HEK293T (cell line): ENCODE data around the gene COL9A3.

ENCODE experiments used
- CTCF ChIA-PET: fragments of 350-600 bp; formaldehyde crosslinking; extraction: SDS; loops from one replicate; lab custom pipeline; 2021; ENCODE audit warnings: antibody characterized with exemption, inconsistent platforms; lab: Yijun Ruan, JAX
- POLR2A ChIA-PET: fragments of 350-600 bp; formaldehyde crosslinking; extraction: SDS; loops from one replicate; lab custom pipeline; 2020; ENCODE audit warnings: antibody characterized with exemption, inconsistent platforms; lab: Yijun Ruan, JAX
- DNase-seq: peaks from one replicate; pipeline ENCODE4 v3.0.0; 2012; ENCODE audit warnings: mixed read lengths; ENCODE audit errors: extremely low spot score
- ARNT ChIP-seq: fragments of 450-650 bp; IDR thresholded peaks from 2 replicates; pipeline ENCODE4 v1.6.1; 2017; ENCODE audit warnings: mild to moderate bottlenecking
- BHLHE40 ChIP-seq: fragments of 450-650 bp; IDR thresholded peaks from 2 replicates; pipeline ENCODE4 v1.6.1; 2016; ENCODE audit warnings: mild to moderate bottlenecking, moderate library complexity, borderline replicate concordance
- CTBP1 ChIP-seq: fragments of 450-650 bp; IDR thresholded peaks from 2 replicates; pipeline ENCODE4 v1.6.1; 2016; ENCODE audit warnings: borderline replicate concordance
- ELF4 ChIP-seq: fragments of 450-650 bp; IDR thresholded peaks from 2 replicates; pipeline ENCODE4 v1.6.1; 2017; ENCODE audit warnings: antibody characterized with exemption
- FOXA1 ChIP-seq: fragments of 450-650 bp; IDR thresholded peaks from 2 replicates; pipeline ENCODE4 v1.6.1; 2016; ENCODE audit warnings: mild to moderate bottlenecking
- FOXK2 ChIP-seq: fragments of 450-650 bp; IDR thresholded peaks from 2 replicates; pipeline ENCODE4 v1.6.1; 2016; ENCODE audit warnings: mild to moderate bottlenecking
- FOXM1 ChIP-seq: fragments of 450-650 bp; IDR thresholded peaks from 2 replicates; pipeline ENCODE4 v1.6.1; 2017; ENCODE audit warnings: mild to moderate bottlenecking, borderline replicate concordance
- HDGF ChIP-seq: fragments of 450-650 bp; IDR thresholded peaks from 2 replicates; pipeline ENCODE4 v1.6.1; 2017; ENCODE audit warnings: antibody characterized with exemption, borderline replicate concordance
- L3MBTL2 ChIP-seq: fragments of 450-650 bp; conservative IDR thresholded peaks from 2 replicates; pipeline ENCODE4 v1.6.1; 2016; ENCODE audit warnings: mild to moderate bottlenecking
- LEF1 ChIP-seq: fragments of 450-650 bp; IDR thresholded peaks from 2 replicates; pipeline ENCODE4 v1.6.1; 2017; ENCODE audit warnings: mild to moderate bottlenecking, borderline replicate concordance
- NFRKB ChIP-seq: fragments of 450-650 bp; IDR thresholded peaks from 2 replicates; pipeline ENCODE4 v1.6.1; 2016; ENCODE audit warnings: mild to moderate bottlenecking, moderate library complexity
- SP1 ChIP-seq: fragments of 450-650 bp; IDR thresholded peaks from 2 replicates; pipeline ENCODE4 v1.6.1; 2017
- SUZ12 ChIP-seq: fragments of 450-650 bp; IDR thresholded peaks from 2 replicates; pipeline ENCODE4 v1.6.1; 2016; ENCODE audit warnings: mild to moderate bottlenecking
- TARDBP ChIP-seq: fragments of 450-650 bp; IDR thresholded peaks from 2 replicates; pipeline ENCODE4 v1.6.1; 2016
- ZNF384 ChIP-seq: fragments of 450-650 bp; IDR thresholded peaks from 2 replicates; pipeline ENCODE4 v1.6.1; 2016
- TF ChIP-seq, protein P1 (sequence below): fragments of 450-650 bp; IDR thresholded peaks from 2 replicates; pipeline ENCODE4 v1.6.1; 2016

COL9A3 gene

DNA sequence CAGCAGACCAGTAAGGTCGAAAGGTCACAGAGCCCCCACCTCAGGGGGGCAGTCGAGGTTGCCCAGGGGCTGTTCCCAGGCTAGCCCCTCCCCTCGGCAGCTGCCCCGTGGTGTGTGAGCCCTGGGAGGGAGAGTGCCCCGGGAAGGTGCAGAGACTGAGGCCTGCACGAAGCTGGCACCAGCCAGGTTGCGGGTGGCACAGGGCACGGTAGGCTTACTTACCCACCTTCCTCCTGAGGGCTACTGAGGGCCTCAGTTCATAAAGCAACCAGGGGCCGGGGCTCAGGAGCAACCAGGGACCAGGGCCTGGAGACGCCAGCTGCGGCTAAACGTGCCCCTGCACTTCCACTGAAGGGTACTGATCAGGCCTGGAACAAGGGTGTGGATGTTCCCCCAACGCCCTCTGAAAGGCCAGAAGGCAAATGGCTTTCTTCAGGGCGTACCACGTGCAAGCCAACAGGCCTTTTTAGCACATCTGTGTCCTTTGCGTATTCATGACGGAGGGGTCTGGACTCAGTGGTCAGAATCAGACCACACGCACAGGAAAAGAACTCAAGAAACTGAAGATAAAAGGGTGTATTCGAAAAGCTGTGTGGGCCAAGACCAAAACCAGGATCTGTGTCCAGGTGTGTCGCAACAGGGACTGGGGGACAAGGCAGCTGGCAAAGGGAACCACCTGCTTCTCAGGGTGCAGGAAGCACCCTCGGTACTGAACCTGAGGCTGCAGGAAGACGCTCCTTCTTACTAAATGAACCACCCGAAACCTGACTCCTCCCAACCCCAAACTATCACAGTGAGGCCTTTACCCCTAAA is 69.3 kb downstream of the COL9A3 start:
- ChIA-PET CTCF (no interaction called here), POLR2A (no interaction called here)
- no peak for DNase-seq
- no peak for TF ChIP-seq FOXA1
- no peak for TF ChIP-seq L3MBTL2
- no peak for TF ChIP-seq SP1
- no peak for TF ChIP-seq BHLHE40
- TF ChIP-seq, protein P1, sequence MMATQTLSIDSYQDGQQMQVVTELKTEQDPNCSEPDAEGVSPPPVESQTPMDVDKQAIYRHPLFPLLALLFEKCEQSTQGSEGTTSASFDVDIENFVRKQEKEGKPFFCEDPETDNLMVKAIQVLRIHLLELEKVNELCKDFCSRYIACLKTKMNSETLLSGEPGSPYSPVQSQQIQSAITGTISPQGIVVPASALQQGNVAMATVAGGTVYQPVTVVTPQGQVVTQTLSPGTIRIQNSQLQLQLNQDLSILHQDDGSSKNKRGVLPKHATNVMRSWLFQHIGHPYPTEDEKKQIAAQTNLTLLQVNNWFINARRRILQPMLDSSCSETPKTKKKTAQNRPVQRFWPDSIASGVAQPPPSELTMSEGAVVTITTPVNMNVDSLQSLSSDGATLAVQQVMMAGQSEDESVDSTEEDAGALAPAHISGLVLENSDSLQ: no peak
- no peak for TF ChIP-seq ARNT
- no peak for TF ChIP-seq FOXM1
- TF ChIP-seq HDGF: no peak
- TF ChIP-seq TARDBP: no peak
- TF ChIP-seq CTBP1: no peak
- no peak for TF ChIP-seq ELF4
- TF ChIP-seq ZNF384: no peak
- TF ChIP-seq SUZ12: no peak
- no peak for TF ChIP-seq FOXK2
- TF ChIP-seq NFRKB: no peak
- no peak for TF ChIP-seq LEF1

DNA sequence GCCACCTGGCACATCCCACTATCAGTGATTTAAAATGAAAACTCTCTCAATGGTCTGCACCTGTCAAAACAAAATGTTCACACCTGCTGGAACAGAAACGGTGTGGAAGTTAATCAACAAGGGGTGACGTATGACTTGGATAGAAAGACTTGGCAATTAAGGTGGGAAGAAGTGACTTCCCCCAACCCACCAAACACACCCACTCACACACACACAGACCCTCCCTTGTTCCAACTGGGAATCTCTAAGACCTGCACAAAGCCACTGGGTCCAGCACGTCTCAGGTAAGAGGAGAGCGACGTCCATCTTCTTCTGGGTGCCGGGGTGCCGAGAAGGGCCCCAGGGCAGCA is 69.8 kb downstream of the COL9A3 start:
- ChIA-PET POLR2A (no interaction called here), CTCF (interaction anchor here (0.8 kb wide), 1 partner anchor 49 kb away, joined by 3 read pairs; no protein-coding TSS in a partner anchor)
- TF ChIP-seq BHLHE40 (no peak), SP1 (no peak), ARNT (no peak), SUZ12 (no peak), FOXM1 (no peak), NFRKB (no peak), HDGF (no peak), LEF1 (no peak), FOXA1 (no peak), ZNF384 (no peak), TARDBP (no peak), FOXK2 (no peak), L3MBTL2 (no peak), CTBP1 (no peak)
- TF ChIP-seq, protein P1: no peak
- no peak for DNase-seq

DNA sequence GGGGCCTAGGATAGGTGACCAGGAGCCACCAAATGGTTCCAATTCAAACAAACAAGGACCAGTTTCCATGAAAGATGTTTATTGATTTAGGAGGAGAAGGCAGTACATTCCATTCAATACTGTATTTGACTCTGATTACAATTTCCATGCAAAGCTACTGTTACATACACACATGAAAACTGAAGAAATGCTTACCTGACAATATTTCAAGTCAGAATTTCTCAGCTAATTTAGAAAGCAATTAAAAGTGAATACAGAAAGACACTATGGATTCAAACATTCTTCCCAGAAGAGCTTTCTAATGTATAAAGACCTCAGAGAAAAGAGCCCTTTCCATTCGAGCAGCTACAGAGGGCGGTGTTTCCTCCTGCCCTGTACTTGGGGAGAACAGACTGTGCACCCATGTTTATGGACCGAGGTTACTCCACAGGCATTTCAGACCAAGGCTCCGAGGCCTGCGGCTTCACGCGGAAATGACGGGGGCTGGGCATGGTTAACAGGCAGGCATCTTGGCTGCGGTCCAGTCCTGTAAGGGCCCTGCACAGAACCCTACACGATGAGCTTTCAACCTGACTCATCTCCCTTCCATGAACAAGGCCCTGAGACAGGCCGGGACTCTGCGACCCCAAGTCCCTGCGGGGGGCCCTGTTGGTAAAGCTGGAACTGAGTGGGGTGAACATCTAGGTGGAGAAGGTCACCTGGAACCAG is 70.5 kb downstream of the COL9A3 start:
- CTCF ChIA-PET: interaction anchor here (0.6 to 0.9 kb wide), 3 partner anchors 21 to 65 kb away, joined by 3 to 4 read pairs (median 3); no protein-coding TSS in a partner anchor
- DNase-seq: no peak
- TF ChIP-seq FOXK2 (no peak), SUZ12 (no peak), ELF4 (no peak), FOXA1 (no peak), ZNF384 (no peak), TARDBP (no peak), L3MBTL2 (no peak), ARNT (no peak), BHLHE40 (no peak), LEF1 (no peak), CTBP1 (no peak), FOXM1 (no peak), SP1 (no peak), NFRKB (no peak), HDGF (no peak)
- TF ChIP-seq, protein P1: no peak
- POLR2A ChIA-PET: no interaction called here

DNA sequence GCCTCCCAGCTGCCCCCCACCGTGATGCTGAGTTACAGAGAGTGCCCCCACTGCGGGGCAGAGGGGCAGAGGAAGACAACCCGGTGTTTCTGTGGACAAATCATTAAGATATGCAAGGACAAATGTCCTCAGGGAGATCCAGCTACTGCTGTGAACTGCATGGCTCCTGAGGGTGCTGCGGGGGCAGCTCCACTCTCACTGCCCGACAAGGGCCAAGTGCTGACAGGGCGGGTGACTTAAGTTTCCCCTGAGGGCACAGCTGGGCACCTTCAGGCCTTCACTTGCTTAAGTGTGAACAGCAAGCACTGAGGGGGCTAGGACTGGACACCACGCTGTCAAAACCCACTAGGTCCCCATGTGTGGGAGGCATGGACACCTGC is 71.0 kb downstream of the COL9A3 start:
- CTCF ChIA-PET: interaction anchor here (0.6 to 0.9 kb wide), 2 partner anchors 22 to 65 kb away, joined by 3 to 4 read pairs; no protein-coding TSS in a partner anchor
- DNase-seq: no peak
- TF ChIP-seq ZNF384: no peak
- no peak for TF ChIP-seq ARNT
- TF ChIP-seq LEF1: no peak
- no peak for TF ChIP-seq SUZ12
- TF ChIP-seq ELF4: no peak
- TF ChIP-seq SP1: no peak
- no peak for TF ChIP-seq BHLHE40
- POLR2A ChIA-PET: no interaction called here

DNA sequence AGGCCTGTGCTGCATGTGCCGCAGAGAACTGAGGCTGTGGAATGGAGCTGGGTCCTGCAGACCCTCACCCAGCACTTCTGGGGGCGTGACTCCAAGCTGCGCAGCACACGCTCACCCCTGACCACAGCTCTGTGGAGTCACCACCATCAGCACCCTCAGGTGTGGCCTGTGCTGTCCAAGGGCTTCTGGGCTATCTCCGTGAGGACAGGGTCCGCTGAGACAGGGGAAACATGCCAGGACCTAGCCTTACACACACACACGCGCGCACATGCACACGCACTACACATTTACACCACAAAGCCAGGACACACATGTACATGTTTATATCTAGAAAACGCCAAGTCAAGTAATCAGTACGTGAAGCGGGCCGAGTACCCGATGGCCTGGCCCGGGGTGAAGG is 71.6 kb downstream of the COL9A3 start:
- no peak for DNase-seq
- ChIA-PET CTCF (interaction anchor here (0.6 to 0.9 kb wide), 2 partner anchors 66 to 335 kb away, joined by 3 read pairs; no protein-coding TSS in a partner anchor), POLR2A (no interaction called here)
- TF ChIP-seq ARNT: no peak
- TF ChIP-seq, protein P1: no peak
